Measurements from ENCODE around the gene ITPR1. TPM values are rescaled to one million over a fixed set of nuclear protein-coding genes. Genes with fewer than 3 reads are reported as not detected.

The ITPR1 gene
- polyA plus RNA-seq, 12 donors: 15.3 to 29.1 (median 21.2) TPM; not detected in 1

DNA sequence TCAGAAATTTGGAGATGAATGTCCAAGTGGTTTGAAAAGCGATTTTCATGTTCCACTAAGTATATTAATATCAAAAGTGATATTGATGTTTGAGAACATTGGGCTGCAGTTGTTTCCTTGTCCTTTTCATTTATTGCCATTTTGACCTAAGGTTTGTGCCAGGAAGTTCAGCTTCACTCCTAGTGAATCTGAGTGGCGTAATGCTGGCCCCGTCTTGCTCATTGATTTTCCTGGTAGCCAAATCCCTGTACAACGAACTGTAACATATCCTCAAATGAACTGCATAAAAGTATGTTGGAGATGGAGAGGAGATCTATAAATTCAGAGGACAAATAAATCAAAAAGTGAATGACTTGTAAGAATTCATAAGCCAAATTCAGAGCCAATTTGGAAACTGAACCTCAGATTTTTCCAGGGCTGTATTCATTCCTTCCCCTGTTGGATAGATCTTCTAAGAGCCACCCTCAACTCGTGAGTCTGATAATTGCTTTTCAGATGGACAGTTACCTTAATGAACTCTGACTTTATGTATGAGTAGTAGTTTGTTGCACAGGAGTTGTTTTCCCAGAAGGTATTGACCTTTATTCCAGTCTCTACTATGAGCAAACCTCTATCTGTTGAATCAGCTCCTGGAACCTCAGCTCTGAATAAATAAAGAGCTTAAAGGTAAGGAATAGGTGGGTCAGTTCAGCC lies 72.8 kb downstream of the ITPR1 start:
- no peak for DNase-seq

- DNase-seq: no peak
Measured at GRCh38 chr3:4568841-4569240, 75.7 kb downstream of the ITPR1 start.

- DNase-seq: no peak
Measured at GRCh38 chr3:4570840-4571621, 77.9 kb downstream of the ITPR1 start.

DNA sequence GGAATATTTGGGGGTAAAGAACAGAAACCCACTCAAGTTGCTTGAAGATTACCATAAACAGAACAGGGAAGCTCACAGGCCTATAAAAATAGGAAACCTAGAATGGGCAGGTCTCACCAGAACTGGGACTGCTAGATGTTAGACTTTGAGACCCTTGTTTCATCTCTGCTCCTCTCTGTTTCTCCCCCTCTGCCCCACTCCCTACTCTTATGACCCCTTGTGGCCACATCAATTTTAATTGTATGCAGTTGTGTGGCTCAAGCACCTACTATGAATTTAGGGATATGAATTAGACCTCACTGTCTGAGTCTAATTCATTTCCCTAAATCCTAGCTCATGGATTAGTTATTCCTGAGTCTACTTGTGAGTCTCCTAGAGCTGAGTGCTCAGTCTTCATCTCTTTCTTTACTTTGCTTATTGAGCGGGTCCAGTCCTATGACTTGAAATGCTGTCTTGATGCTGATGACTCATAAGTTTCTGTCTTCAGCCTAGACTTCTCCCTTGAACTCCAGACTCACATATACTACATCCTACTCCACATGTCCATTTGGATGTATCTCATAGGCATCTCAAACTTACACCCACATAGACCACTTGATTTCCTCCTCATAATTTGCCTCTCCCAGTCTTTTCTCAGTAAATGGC lies 78.7 kb downstream of the ITPR1 start:
- no peak for DNase-seq

DNA sequence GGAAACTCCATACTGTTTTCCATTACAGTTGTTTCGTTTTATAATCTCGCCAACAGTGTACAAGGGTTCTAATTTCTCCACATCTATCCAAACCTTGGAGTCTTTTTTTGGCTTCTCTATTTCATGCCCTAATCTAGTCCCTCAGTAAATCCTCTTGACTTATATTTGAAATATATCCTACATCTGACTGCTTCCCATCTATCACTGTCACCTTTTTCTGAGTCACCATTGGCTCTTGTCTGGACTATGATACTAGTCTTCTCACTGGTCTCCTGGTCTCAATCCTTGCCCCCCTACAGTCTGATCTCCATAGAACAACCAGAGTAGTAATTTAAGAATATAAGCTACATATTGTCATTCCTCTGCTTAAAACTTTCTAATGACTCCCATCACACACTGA lies 80.0 kb downstream of the ITPR1 start:
- DNase-seq: no peak

GRCh38 chr3:4574426-4574965 lies 81.3 kb downstream of the ITPR1 start:
- DNase-seq: no peak

GRCh38 chr3:4575381-4575780 lies 82.2 kb downstream of the ITPR1 start:
- no peak for DNase-seq

DNA sequence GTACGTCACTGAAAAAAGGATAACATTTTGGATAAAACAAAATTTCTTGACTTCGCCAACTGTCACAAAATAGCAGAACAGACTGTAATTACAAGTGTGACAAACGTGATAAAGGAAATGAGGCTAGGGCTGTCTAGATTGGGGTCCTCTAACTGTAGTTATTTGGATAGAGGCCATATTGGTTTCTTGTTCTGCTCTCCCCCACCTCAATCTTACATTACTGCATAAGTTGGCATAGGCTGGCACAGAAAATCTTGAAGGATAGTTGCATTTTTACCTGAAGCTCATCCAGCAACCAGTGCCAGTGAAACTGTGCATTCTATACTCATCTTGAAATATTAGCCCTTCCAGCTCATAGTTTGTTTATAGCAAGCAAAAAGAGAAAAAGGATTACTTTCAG lies 84.6 kb downstream of the ITPR1 start:
- no peak for DNase-seq

GRCh38 chr3:4580346-4581123 lies 87.4 kb downstream of the ITPR1 start:
- no peak for DNase-seq

DNA sequence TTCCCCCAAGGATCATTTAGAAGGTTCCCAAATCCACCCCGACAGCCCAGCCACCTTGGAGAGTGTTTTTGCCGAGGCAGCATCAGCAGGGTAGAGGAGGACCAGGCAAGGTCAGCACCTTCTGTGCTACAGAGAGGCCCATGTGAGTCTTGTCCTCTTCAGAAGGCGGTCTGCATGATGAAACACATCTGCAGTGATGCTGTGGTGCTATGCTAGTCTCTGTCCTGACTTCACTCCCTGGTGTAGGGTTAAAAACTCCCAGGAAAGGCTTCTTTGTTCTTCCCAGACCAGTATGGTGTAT lies 87.9 kb downstream of the ITPR1 start:
- DNase-seq: no peak

DNA sequence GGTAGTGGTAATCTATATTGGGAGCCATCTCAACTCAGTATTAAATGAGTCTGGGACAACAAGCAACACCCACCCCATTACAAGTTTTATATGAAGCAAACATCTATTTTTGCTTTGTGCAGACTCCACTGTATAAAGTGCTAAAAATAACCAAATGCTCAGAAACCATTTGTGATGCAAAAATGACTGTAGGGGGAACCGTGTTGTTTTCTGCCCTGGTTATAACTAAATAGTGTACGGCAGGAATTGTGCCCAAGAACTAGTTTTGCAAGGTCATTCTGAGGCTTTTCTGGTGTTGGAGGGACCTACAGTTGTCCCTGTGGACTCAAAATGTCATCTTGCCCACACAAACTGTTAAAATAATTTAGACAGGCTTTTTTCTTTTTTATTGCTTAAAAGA lies 88.3 kb downstream of the ITPR1 start:
- no peak for DNase-seq

- DNase-seq: no peak
Measured at GRCh38 chr3:4581920-4582611, 88.9 kb downstream of the ITPR1 start.

- no peak for DNase-seq
Measured at GRCh38 chr3:4582624-4583023, 89.5 kb downstream of the ITPR1 start.

- DNase-seq: peak; percentile 72
Measured at GRCh38 chr3:4583416-4583815, 90.3 kb downstream of the ITPR1 start.

DNA sequence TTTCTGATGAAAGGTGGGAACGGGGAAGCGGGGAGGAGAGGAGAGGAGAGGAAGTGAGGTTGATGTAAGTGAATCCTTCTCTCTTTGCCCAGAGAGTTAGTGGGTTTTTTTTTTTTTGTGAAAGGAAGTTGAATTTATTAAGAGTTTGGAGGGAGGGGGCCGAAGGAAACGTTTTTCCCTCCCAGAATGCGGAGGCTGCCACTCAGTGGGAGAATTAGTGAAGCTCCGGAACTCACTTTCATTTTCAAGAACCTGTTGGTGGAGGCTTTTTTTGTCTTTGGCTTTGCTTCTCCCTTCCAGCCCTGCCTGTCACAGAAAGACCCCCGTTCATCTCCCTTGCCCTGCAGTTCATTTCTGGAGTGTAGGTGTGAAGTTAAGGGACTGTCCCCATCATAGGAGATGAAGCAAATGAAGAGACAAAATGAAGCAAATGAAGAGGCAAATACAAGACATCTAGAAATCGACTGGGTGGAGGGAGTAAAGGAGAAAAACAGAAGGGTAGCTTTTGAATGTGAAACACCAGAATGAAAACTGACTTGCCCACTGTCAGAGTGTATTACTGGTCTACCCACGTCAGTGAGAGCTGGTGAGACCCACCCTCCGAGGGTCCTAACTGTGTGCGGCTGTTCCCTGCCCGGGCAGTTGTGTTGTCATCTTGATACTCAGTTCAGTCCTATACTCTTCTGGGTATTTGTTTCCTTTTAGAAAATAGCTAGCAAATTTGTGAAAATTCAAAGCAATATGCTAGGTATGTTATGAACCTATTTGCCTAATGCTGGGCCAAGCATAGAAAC lies 91.5 kb downstream of the ITPR1 start:
- DNase-seq: peak; percentile 70

DNA sequence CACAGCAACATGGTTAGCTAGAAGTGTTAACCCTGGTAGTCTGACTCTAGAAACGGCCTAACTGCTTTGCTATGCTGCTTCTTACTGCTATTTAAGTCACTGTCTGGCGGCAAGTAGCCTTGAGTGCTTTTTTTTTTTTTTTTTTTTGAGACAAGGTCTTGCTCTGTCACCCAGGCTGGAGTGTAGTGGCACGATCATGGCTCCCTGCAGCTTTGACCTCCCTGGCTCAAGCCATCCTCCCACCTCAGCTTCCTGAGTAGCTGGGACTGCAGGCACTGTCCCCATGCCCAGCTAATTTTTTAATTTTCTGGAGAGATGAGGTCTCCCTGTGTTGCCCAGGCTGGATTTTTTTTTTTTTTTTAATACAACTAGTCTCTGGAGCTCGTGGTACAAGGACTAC lies 93.2 kb downstream of the ITPR1 start:
- no peak for DNase-seq

DNA sequence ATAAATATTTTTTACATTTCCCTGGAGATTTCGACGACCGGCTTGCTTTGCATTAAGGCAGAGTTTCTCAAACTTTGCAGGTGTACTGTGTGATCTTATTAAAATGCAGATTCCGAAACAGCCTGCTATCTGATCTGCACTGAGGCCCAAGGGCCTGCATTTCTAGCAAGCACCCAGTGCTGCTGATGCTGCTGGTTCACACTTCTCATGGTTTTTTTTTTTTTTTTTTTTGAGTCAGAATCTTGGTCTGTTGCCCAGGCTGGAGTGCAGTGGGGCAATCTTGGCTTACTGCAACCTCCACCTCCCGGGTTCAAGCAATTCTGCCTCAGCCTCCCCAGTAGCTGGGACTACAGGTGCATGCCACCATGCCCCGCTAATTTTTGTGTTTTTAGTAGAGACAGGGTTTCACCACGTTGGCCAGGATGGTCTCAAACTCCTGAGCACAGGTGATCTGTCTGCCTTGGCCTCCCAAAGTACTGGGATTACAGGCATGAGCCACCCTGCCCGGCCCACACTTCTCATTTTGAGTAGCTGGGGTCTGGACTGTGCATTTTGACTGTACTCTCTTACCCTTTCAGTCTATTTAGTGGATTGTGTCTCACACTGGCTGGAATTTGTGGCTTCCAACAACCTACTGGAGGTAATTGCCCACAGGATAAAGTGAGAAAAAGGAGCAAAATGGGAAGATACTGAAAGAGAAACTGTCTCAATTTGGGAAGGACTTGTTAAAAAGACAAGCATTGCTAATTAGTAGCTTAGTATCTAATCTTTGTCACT lies 94.1 kb downstream of the ITPR1 start:
- no peak for DNase-seq

GRCh38 chr3:4587838-4588105 lies 94.6 kb downstream of the ITPR1 start:
- DNase-seq: no peak

- no peak for DNase-seq
Measured at GRCh38 chr3:4588466-4588865, 95.3 kb downstream of the ITPR1 start.

DNA sequence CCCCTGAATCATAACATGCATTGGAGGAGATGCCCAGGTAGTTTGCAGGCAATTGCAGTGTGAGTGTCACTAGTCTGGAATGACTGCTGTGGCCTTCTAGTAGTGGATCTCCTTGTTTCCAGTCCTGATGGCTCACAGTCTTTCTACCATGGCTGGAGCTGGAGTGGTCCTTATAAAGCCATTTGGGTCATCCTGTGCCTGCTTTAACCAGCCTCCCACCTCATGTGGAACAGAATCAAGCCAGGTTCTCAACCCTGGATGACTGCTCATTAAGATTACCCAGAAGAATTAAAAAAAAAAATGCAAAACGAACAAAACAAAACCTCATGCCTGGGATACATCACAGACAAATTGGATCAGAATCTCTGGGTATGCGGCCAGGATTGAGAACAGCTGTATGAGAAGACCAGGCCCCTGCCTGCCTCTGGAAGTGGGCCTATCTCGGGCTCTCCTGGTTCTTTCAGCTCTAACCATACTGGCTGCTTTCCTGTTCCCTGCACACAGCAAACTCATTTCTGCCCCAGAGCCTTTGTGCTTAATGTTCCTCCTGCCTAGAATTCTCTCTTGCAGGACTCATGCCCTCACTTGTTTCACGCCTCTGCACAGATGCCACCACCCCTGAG lies 96.4 kb downstream of the ITPR1 start:
- DNase-seq: no peak
